Mesendoderm (in vitro differentiated cells): ENCODE results near the gene PCDHB4.
A peak's percentile ranks its signal among the peaks of the same experiment; 100 is the strongest.
"Not testable (repeated sequence)": the region's sequence is repeated elsewhere in the genome, so short reads cannot be mapped to it uniquely, and the experiment has no call there.

Source experiments
- DNase-seq: peaks from one replicate; pipeline ENCODE4 v3.0.0; 2013
- H2AK5ac ChIP-seq: 2 replicates; pipeline ENCODE4 v1.6.1; 2013; ENCODE audit warnings: low read length, inconsistent platforms
- H2BK120ac ChIP-seq: 2 replicates; pipeline ENCODE4 v1.6.1; 2013; ENCODE audit warnings: low read depth, mild to moderate bottlenecking, low read length, moderate library complexity, mixed read lengths
- H2BK15ac ChIP-seq: replicated peaks from 2 replicates; pipeline ENCODE4 v1.6.1; 2013; ENCODE audit warnings: low read depth, mild to moderate bottlenecking, moderate library complexity
- H2BK5ac ChIP-seq: 2 replicates; pipeline ENCODE4 v1.6.1; 2013; ENCODE audit warnings: low read length, inconsistent platforms
- H3K18ac ChIP-seq: 2 replicates; pipeline ENCODE4 v1.6.1; 2013; ENCODE audit warnings: mild to moderate bottlenecking, low read length, mixed read lengths
- H3K23ac ChIP-seq: one replicate; pipeline ENCODE4 v1.6.1; 2013; ENCODE audit warnings: low read length
- H3K27ac ChIP-seq: 2 replicates; pipeline ENCODE4 v1.5.1; 2013; ENCODE audit warnings: low read depth, mild to moderate bottlenecking, inconsistent platforms, low read length, moderate library complexity
- H3K27me3 ChIP-seq: 2 replicates; pipeline ENCODE4 v1.6.1; 2013; ENCODE audit warnings: low read length, control low read depth, mild to moderate bottlenecking, inconsistent platforms; ENCODE audit not compliant: insufficient read depth, poor library complexity
- H3K36me3 ChIP-seq: 2 replicates; pipeline ENCODE4 v1.6.1; 2013; ENCODE audit warnings: low read length, inconsistent platforms; ENCODE audit not compliant: control insufficient read depth, insufficient read depth
- H3K4ac ChIP-seq: one replicate; pipeline ENCODE4 v1.6.1; 2013; ENCODE audit warnings: low read depth, mild to moderate bottlenecking, low read length, moderate library complexity
- H3K4me1 ChIP-seq: 2 replicates; pipeline ENCODE4 v1.6.1; 2013; ENCODE audit warnings: low read depth, low read length, inconsistent platforms; ENCODE audit not compliant: control insufficient read depth
- H3K4me2 ChIP-seq: 2 replicates; pipeline ENCODE4 v1.6.1; 2013; ENCODE audit warnings: low read length
- H3K4me3 ChIP-seq: 2 replicates; pipeline ENCODE4 v1.5.1; 2013; ENCODE audit warnings: mild to moderate bottlenecking, low read length
- H3K56ac ChIP-seq: one replicate; pipeline ENCODE4 v1.6.1; 2013; ENCODE audit warnings: low read length
- H3K79me1 ChIP-seq: 2 replicates; pipeline ENCODE4 v1.6.1; 2013; ENCODE audit warnings: low read length, inconsistent platforms
- H3K79me2 ChIP-seq: 2 replicates; pipeline ENCODE4 v1.6.1; 2013; ENCODE audit warnings: mild to moderate bottlenecking, low read length; ENCODE audit not compliant: control insufficient read depth, insufficient read depth
- H3K9ac ChIP-seq: 2 replicates; pipeline ENCODE4 v1.6.1; 2013; ENCODE audit warnings: low read length, inconsistent platforms
- H4K5ac ChIP-seq: one replicate; pipeline ENCODE4 v1.6.1; 2013; ENCODE audit warnings: low read length
- H4K8ac ChIP-seq: one replicate; pipeline ENCODE4 v1.6.1; 2013; ENCODE audit warnings: low read depth, mild to moderate bottlenecking, control low read depth, low read length, moderate library complexity
- WGBS: extraction: QIAGEN DNeasy Blood & Tissue Kit; methylation state at CpG from one replicate; pipeline ENCODE4 v1.1.7; 2013; ENCODE audit warnings: low lambda C conversion rate, missing lambda C conversion rate; ENCODE audit not compliant: insufficient coverage; ENCODE audit errors: extremely low coverage; 5-methylcytosine and 5-hydroxymethylcytosine counted together

Gene PCDHB4

GRCh38 chr5:141095263-141095641, 26.4 kb upstream of the PCDHB4 start:
- H3K4me3 ChIP-seq = peak overlapping the region; percentile 89
- no peak overlapping the region for H3K4ac ChIP-seq
- H3K79me2 ChIP-seq = peaks cover 3% of the 10 kb centered on the region
- no peak overlapping the region for H4K5ac ChIP-seq
- H3K18ac ChIP-seq = no peak overlapping the region
- H3K79me1 ChIP-seq = no peaks in the 10 kb centered on the region
- H2BK15ac ChIP-seq = no peak overlapping the region
- peaks cover 1% of the 10 kb centered on the region for H3K4me1 ChIP-seq
- H2BK5ac ChIP-seq = no peak overlapping the region
- no peaks in the 10 kb centered on the region for H3K27me3 ChIP-seq
- H3K56ac ChIP-seq = peak overlapping the region; percentile 98
- no peak overlapping the region for H2AK5ac ChIP-seq
- no peak overlapping the region for H4K8ac ChIP-seq
- H3K36me3 ChIP-seq = no peaks in the 10 kb centered on the region
- peak; percentile 17 for DNase-seq
- no peak overlapping the region for H2BK120ac ChIP-seq
- peak overlapping the region; percentile 94 for H3K9ac ChIP-seq
- H3K4me2 ChIP-seq = peak overlapping the region; percentile 57
- no peak overlapping the region for H3K23ac ChIP-seq
- WGBS = no CpG with 5 or more reads among the region's 12 CpGs
- no peak overlapping the region for H3K27ac ChIP-seq

- no CpG with 5 or more reads among the region's 46 CpGs for WGBS
- H4K5ac ChIP-seq, H3K79me2 ChIP-seq, H3K23ac ChIP-seq, H3K56ac ChIP-seq, H3K79me1 ChIP-seq, H2BK120ac ChIP-seq, H2BK5ac ChIP-seq, H3K36me3 ChIP-seq, H3K18ac ChIP-seq, H2AK5ac ChIP-seq, H2BK15ac ChIP-seq, H3K4me3 ChIP-seq, H3K4ac ChIP-seq, DNase-seq, H3K9ac ChIP-seq, H3K4me1 ChIP-seq, H3K27ac ChIP-seq, H4K8ac ChIP-seq, H3K4me2 ChIP-seq, H3K27me3 ChIP-seq: not testable (repeated sequence)
Measured at GRCh38 chr5:141096181-141096580, 25.4 kb upstream of the PCDHB4 start.

GRCh38 chr5:141096586-141096985, 25.0 kb upstream of the PCDHB4 start:
- H3K36me3 ChIP-seq, H3K9ac ChIP-seq, H4K8ac ChIP-seq, H3K27ac ChIP-seq, H3K4me2 ChIP-seq, H3K56ac ChIP-seq, H2BK15ac ChIP-seq, H3K4me3 ChIP-seq, H3K18ac ChIP-seq, H3K27me3 ChIP-seq, H3K4me1 ChIP-seq, H2AK5ac ChIP-seq, H3K4ac ChIP-seq, H3K23ac ChIP-seq, H4K5ac ChIP-seq, H2BK120ac ChIP-seq, H3K79me1 ChIP-seq, H2BK5ac ChIP-seq, H3K79me2 ChIP-seq, DNase-seq: not testable (repeated sequence)
- no CpG with 5 or more reads among the region's 38 CpGs for WGBS

- H3K27ac ChIP-seq = no peak within 1 kb of the TSS
- H4K5ac ChIP-seq = no peak within 1 kb of the TSS
- H3K9ac ChIP-seq = no peak within 1 kb of the TSS
- H4K8ac ChIP-seq = no peak within 1 kb of the TSS
- peaks cover 1% of the 10 kb centered on the region for H3K4me1 ChIP-seq
- no peak within 1 kb of the TSS for H2AK5ac ChIP-seq
- H2BK120ac ChIP-seq = no peak within 1 kb of the TSS
- no peak within 1 kb of the TSS for H3K4me2 ChIP-seq
- H3K4ac ChIP-seq = no peak within 1 kb of the TSS
- no peaks in the 10 kb centered on the region for H3K79me1 ChIP-seq
- no CpG with 5 or more reads among the region's 19 CpGs for WGBS
- H3K36me3 ChIP-seq = no peaks in the 10 kb centered on the region
- H3K18ac ChIP-seq = no peak within 1 kb of the TSS
- no peaks in the 10 kb centered on the region for H3K27me3 ChIP-seq
- H3K56ac ChIP-seq = no peak within 1 kb of the TSS
- H3K23ac ChIP-seq = no peak within 1 kb of the TSS
- H3K4me3 ChIP-seq = no peak within 1 kb of the TSS
- H2BK5ac ChIP-seq = no peak within 1 kb of the TSS
- H2BK15ac ChIP-seq = no peak within 1 kb of the TSS
- DNase-seq = peak; percentile 85
- H3K79me2 ChIP-seq = peaks cover 3% of the 10 kb centered on the region
Measured at GRCh38 chr5:141100243-141100805, 21.3 kb upstream of the PCDHB4 start, which contains the start of gene PCDHB3. PCDHB3 (plus strand) TSS chr5:141100473; CDS start chr5:141100650, 177 bp downstream.

GRCh38 chr5:141101059-141101458, 20.6 kb upstream of the PCDHB4 start:
- no peak overlapping the region for H4K8ac ChIP-seq
- no peak overlapping the region for H3K56ac ChIP-seq
- no peak overlapping the region for H2BK15ac ChIP-seq
- no peak for DNase-seq
- H2AK5ac ChIP-seq = no peak overlapping the region
- no peaks in the 10 kb centered on the region for H3K4me1 ChIP-seq
- no peak overlapping the region for H3K27ac ChIP-seq
- H3K27me3 ChIP-seq = no peaks in the 10 kb centered on the region
- H3K9ac ChIP-seq = no peak overlapping the region
- H3K79me2 ChIP-seq = no peaks in the 10 kb centered on the region
- H2BK5ac ChIP-seq = no peak overlapping the region
- no peak overlapping the region for H3K18ac ChIP-seq
- H3K4me3 ChIP-seq = no peak overlapping the region
- H3K36me3 ChIP-seq = no peaks in the 10 kb centered on the region
- no peak overlapping the region for H2BK120ac ChIP-seq
- no peak overlapping the region for H3K4me2 ChIP-seq
- H4K5ac ChIP-seq = no peak overlapping the region
- no CpG with 5 or more reads among the region's 20 CpGs for WGBS
- no peak overlapping the region for H3K4ac ChIP-seq
- no peaks in the 10 kb centered on the region for H3K79me1 ChIP-seq
- no peak overlapping the region for H3K23ac ChIP-seq

GRCh38 chr5:141102070-141102469, 19.5 kb upstream of the PCDHB4 start:
- H3K79me1 ChIP-seq, H3K9ac ChIP-seq, H3K4me2 ChIP-seq, H2BK15ac ChIP-seq, H3K27ac ChIP-seq, H4K5ac ChIP-seq, H2AK5ac ChIP-seq, H2BK5ac ChIP-seq, H3K18ac ChIP-seq, H2BK120ac ChIP-seq, H3K27me3 ChIP-seq, H3K79me2 ChIP-seq, DNase-seq, H3K4ac ChIP-seq, H4K8ac ChIP-seq, H3K4me3 ChIP-seq, H3K4me1 ChIP-seq, H3K56ac ChIP-seq, H3K23ac ChIP-seq, H3K36me3 ChIP-seq: not testable (repeated sequence)
- no CpG with 5 or more reads among the region's 39 CpGs for WGBS
